Activated CD8-positive, alpha-beta T cell treated with anti-CD3 and anti-CD28 coated beads, Interleukin-2, amount 10 ng/mL, durations not matched to agents 7 days and 5 days (primary cell): ENCODE results near the gene PEX3. TPM values are rescaled to one million over a fixed set of nuclear protein-coding genes. Genes with fewer than 3 reads are reported as not detected.
"Not testable (repeated sequence)": the region's sequence is repeated elsewhere in the genome, so short reads cannot be mapped to it uniquely, and the experiment has no call there.

Experiments used
- ATAC-seq: fragments of 150-1000 bp; cut with Tn5 transposase; one replicate; pipeline ENCODE4 v1.10.0; 2021; ENCODE audit warnings: moderate library complexity
- CTCF ChIA-PET: fragments of 350-600 bp; sonication (Branson Sonifier 250); formaldehyde crosslinking; loops from one replicate; lab custom pipeline; 2021; ENCODE audit warnings: antibody characterized with exemption; lab: Charles Lee
- POLR2A ChIA-PET: fragments of 350-600 bp; sonication (Branson Sonifier 250); formaldehyde crosslinking; loops from one replicate; lab custom pipeline; 2021; ENCODE audit warnings: antibody characterized with exemption; lab: Charles Lee
- DNase-seq: peaks from one replicate; pipeline ENCODE4 v3.0.0-alpha.2; 2020
- H3K27ac Mint-ChIP-seq: one replicate; pipeline ENCODE4 v1.8.0; 2021; ENCODE audit warnings: mild to moderate bottlenecking, mixed read lengths
- H3K27me3 Mint-ChIP-seq: one replicate; pipeline ENCODE4 v1.8.0; 2021; ENCODE audit warnings: low read depth, mixed read lengths
- H3K36me3 Mint-ChIP-seq: one replicate; pipeline ENCODE4 v1.8.0; 2021; ENCODE audit warnings: low read depth, mixed read lengths
- H3K4me1 Mint-ChIP-seq: one replicate; pipeline ENCODE4 v1.8.0; 2021; ENCODE audit warnings: low read depth, mixed read lengths
- H3K4me3 Mint-ChIP-seq: one replicate; pipeline ENCODE4 v1.8.0; 2021; ENCODE audit warnings: mild to moderate bottlenecking, mixed read lengths
- H3K9me3 Mint-ChIP-seq: one replicate; pipeline ENCODE4 v1.8.0; 2022; ENCODE audit warnings: mixed read lengths; ENCODE audit not compliant: insufficient read depth
- total RNA-seq, 2 experiments: library from RNA; stranded (reverse); gene quantifications; one replicate each; pipeline ENCODE4 v1.2.3, GENCODE V29; 2021

Gene PEX3
- total RNA-seq, 2 experiments from 2014 or later, result 14.5 to 15.1 TPM

DNA sequence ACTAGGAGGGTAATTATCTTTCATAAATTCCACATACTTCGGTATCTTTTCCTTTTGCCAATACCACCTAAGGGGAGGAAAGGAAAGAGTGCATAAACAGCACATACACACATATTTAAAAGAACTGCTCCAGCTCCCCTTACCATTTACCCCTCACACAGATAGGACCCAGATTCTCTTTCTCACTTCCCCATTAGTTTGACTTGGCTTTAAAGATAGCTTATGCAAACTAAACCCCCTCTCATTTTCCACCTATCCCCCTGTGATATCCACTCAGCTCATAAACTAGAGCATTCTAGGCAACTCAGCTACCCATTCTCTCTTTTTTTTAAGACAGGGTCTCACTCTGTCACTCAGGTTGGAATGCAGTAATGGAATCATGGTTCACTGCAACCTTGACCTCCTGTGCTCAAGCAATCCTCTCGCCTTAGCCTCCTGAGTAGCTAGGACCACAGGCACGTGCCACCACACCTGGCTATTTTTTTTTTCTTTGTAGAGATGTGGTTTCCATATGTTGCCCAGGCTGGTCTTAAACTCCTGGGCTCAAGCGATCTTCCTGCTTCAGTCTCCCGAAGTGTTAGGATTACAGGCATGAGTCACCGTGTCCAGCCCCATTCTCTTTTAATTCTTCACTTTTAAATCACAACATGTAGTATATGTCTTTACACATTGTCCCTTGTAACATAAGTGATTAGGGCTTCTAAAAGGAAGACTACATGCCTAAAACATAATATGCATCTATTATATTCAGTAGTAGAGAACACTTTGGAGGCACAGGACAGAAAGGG, 56.9 kb downstream of the PEX3 start:
- H3K27me3 Mint-ChIP-seq, result no peaks in the 10 kb centered on the region
- ChIA-PET CTCF (no interaction called here), POLR2A (no interaction called here)
- no peak for DNase-seq
- H3K36me3 Mint-ChIP-seq, result peaks cover 24% of the 10 kb centered on the region
- no peak overlapping the region for H3K4me3 Mint-ChIP-seq
- H3K27ac Mint-ChIP-seq, result no peak overlapping the region
- no peak for ATAC-seq
- peaks cover 15% of the 10 kb centered on the region for H3K4me1 Mint-ChIP-seq
- H3K9me3 Mint-ChIP-seq, result no peaks in the 10 kb centered on the region

GRCh38 chr6:143510326-143510725, 59.7 kb downstream of the PEX3 start:
- H3K27me3 Mint-ChIP-seq, DNase-seq, ATAC-seq, H3K9me3 Mint-ChIP-seq: not testable (repeated sequence)
- peaks cover 25% of the 10 kb centered on the region for H3K36me3 Mint-ChIP-seq
- H3K4me3 Mint-ChIP-seq, result peak overlapping the region; percentile 82
- ChIA-PET CTCF (interaction anchor here (1.0 to 1.1 kb wide), 2 partner anchors 11 to 525 kb away, joined by 3 to 5 read pairs; no protein-coding TSS in a partner anchor), POLR2A (interaction anchor here (1.0 to 2.0 kb wide), 4 partner anchors 26 to 83 kb away, joined by 3 to 9 read pairs (median 4); partner anchors contain the start of genes ADAT2 and PEX3)
- H3K4me1 Mint-ChIP-seq, result peaks cover 20% of the 10 kb centered on the region
- H3K27ac Mint-ChIP-seq, result peak overlapping the region; percentile 94

- ATAC-seq (peak; percentile 85), DNase-seq (peak; percentile 76)
- Mint-ChIP-seq H3K4me1 (peaks cover 20% of the 10 kb centered on the region), H3K36me3 (peaks cover 16% of the 10 kb centered on the region), H3K27me3 (no peaks in the 10 kb centered on the region), H3K27ac (peak within 1 kb of the TSS; percentile 94), H3K4me3 (peak within 1 kb of the TSS; percentile 82), H3K9me3 (no peaks in the 10 kb centered on the region)
- POLR2A ChIA-PET, result interaction anchor here (1.0 to 2.0 kb wide), 4 partner anchors 25 to 83 kb away, joined by 3 to 9 read pairs (median 4); partner anchors contain the start of genes ADAT2 and PEX3
- CTCF ChIA-PET, result interaction anchor here (0.8 to 3.2 kb wide), 11 partner anchors 10 to 1036 kb away, joined by 3 to 15 read pairs (median 4); no protein-coding TSS in a partner anchor
These were observed 60.6 kb downstream of the PEX3 start, which contains the start of gene FUCA2 for GRCh38 chr6:143510991-143511891. Gene FUCA2 (minus strand): TSS chr6:143511720. CDS start chr6:143511634, 86 bp downstream.

- H3K27me3 Mint-ChIP-seq, result no peaks in the 10 kb centered on the region
- peaks cover 26% of the 10 kb centered on the region for H3K4me1 Mint-ChIP-seq
- ChIA-PET CTCF (interaction anchor here (0.7 to 3.2 kb wide), 29 partner anchors 9 to 542 kb away, joined by 3 to 15 read pairs (median 5); partner anchors contain the start of gene LTV1), POLR2A (interaction anchor here (1.5 kb wide), 1 partner anchor 23 kb away, joined by 3 read pairs; no protein-coding TSS in a partner anchor)
- no peaks in the 10 kb centered on the region for H3K9me3 Mint-ChIP-seq
- peaks cover 10% of the 10 kb centered on the region for H3K36me3 Mint-ChIP-seq
- no peak for ATAC-seq
- DNase-seq, result peak; percentile 62
- peak overlapping the region; percentile 33 for H3K4me3 Mint-ChIP-seq
- peak overlapping the region; percentile 30 for H3K27ac Mint-ChIP-seq
These were observed 62.8 kb downstream of the PEX3 start for GRCh38 chr6:143513410-143513809.

- no peak overlapping the region for H3K27ac Mint-ChIP-seq
- no peak for ATAC-seq
- POLR2A ChIA-PET, result no interaction called here
- H3K9me3 Mint-ChIP-seq, result no peaks in the 10 kb centered on the region
- H3K36me3 Mint-ChIP-seq, result peaks cover 10% of the 10 kb centered on the region
- no peak for DNase-seq
- H3K4me1 Mint-ChIP-seq, result peaks cover 26% of the 10 kb centered on the region
- no peak overlapping the region for H3K4me3 Mint-ChIP-seq
- peaks cover 2% of the 10 kb centered on the region for H3K27me3 Mint-ChIP-seq
- CTCF ChIA-PET, result no interaction called here
These were observed 64.6 kb downstream of the PEX3 start for GRCh38 chr6:143515061-143515760.

DNA sequence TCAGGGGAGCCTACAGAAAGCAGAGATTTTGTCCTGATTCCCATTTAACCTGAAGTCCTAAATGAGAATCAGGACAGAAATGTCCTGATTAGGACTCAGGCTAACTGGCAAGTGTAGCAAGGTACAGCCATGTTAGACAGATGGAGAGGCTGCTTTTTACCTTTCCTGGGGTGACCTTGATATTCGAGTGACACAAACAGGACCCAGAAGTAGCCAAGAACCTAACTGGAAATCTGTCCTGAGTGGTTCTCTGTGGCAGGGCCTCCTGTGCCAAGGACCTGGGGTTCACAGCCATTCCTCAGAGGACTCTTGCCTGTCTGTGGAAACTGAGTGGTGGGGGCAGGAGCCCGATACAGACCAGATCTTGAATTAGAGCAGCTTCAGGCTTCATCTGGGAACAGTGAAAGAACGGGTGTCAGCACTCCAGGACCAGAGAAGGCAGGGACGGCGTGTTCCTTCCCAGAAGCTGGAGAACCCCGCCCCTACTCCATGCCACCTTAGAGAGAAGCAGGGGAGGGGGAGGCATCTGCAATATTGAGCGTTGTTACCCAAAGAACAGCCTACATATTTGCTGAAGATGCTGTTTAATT, 65.3 kb downstream of the PEX3 start:
- Mint-ChIP-seq H3K36me3 (peaks cover 7% of the 10 kb centered on the region), H3K9me3 (no peaks in the 10 kb centered on the region), H3K4me1 (peaks cover 23% of the 10 kb centered on the region), H3K27ac (no peak overlapping the region), H3K27me3 (peaks cover 2% of the 10 kb centered on the region), H3K4me3 (no peak overlapping the region)
- POLR2A ChIA-PET, result no interaction called here
- ATAC-seq (no peak), DNase-seq (no peak)
- CTCF ChIA-PET, result no interaction called here

DNA sequence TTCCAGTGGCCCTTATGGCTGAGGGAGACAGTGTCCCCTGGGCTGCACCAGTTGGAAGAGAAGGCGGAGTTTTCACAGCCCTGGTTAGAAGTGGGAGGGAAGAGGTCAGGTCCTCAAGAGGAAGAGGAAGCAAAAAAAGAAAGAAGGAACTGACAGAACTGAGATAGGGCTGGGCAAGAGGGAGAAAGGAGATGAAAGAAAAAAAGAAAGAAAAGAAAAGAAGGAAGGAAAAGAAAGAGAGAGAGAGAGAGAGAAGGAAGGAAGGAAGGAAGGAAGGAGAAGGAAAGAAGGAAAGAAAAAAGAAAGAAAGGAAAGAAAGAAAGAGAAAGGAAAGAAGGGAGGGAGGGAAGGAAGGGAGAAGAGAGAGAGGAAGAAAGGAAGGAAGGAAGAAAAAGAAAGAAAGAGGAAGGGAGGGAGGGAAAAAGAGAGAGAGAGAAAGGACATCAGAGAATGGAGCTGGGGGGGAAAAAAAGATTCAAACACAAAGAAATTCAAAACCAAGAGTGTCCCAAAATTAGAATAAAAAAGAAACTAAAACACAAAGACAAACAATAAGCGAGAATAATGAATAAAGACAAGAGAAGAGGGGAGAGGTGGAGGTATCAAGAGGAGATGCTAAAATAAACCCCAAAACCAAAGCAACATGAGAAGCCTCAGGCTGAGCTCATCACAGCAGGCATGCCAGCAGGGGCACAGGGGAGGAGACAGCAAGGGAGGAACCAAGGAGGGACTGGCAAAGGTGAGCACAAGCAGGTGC, 66.3 kb downstream of the PEX3 start:
- H3K4me1 Mint-ChIP-seq, result peaks cover 14% of the 10 kb centered on the region
- ChIA-PET POLR2A (no interaction called here), CTCF (no interaction called here)
- peaks cover 2% of the 10 kb centered on the region for H3K27me3 Mint-ChIP-seq
- peaks cover 4% of the 10 kb centered on the region for H3K36me3 Mint-ChIP-seq
- no peak overlapping the region for H3K4me3 Mint-ChIP-seq
- H3K27ac Mint-ChIP-seq, result no peak overlapping the region
- H3K9me3 Mint-ChIP-seq, result no peaks in the 10 kb centered on the region
- DNase-seq (no peak), ATAC-seq (no peak)

- H3K4me1 Mint-ChIP-seq, result peaks cover 11% of the 10 kb centered on the region
- POLR2A ChIA-PET, result no interaction called here
- H3K4me3 Mint-ChIP-seq, result no peak overlapping the region
- H3K27ac Mint-ChIP-seq, result no peak overlapping the region
- H3K36me3 Mint-ChIP-seq, result peaks cover 4% of the 10 kb centered on the region
- no peak for DNase-seq
- H3K9me3 Mint-ChIP-seq, result no peaks in the 10 kb centered on the region
- peaks cover 2% of the 10 kb centered on the region for H3K27me3 Mint-ChIP-seq
- CTCF ChIA-PET, result no interaction called here
- ATAC-seq, result no peak
These were observed 66.8 kb downstream of the PEX3 start for GRCh38 chr6:143517447-143517773.

DNA sequence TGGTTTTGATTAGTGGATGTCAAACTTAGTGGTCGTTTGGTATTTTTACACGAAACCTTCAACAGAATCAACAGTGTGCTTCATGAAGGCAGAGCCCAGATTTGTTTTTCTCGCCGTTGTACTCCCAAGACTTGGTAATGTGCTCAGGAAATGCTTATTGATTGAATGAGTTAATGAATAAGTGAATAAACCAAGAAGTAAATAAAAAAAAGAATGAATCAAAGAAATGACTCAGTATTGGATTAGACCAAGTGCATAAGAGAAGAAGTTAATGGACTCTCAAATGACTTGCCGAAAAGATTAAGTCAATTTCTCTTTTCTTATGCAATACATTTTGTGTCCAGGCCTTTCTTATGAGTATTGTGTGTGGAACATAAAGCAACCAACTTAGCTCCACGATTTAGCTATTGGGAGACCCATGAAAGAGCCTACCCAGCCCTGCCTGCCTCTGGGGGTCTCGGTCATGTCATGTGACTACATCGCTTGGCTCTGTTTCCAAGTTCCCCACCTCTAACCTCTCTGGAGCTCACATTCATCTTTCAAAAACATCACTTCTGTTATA, 71.5 kb downstream of the PEX3 start:
- no peaks in the 10 kb centered on the region for H3K4me1 Mint-ChIP-seq
- H3K27me3 Mint-ChIP-seq, result peaks cover 4% of the 10 kb centered on the region
- no peak for ATAC-seq
- CTCF ChIA-PET, result interaction anchor here (1.9 kb wide), 1 partner anchor 9 kb away, joined by 11 read pairs; no protein-coding TSS in a partner anchor
- H3K9me3 Mint-ChIP-seq, result no peaks in the 10 kb centered on the region
- H3K36me3 Mint-ChIP-seq, result no peaks in the 10 kb centered on the region
- POLR2A ChIA-PET, result no interaction called here
- no peak overlapping the region for H3K4me3 Mint-ChIP-seq
- H3K27ac Mint-ChIP-seq, result no peak overlapping the region
- DNase-seq, result no peak

DNA sequence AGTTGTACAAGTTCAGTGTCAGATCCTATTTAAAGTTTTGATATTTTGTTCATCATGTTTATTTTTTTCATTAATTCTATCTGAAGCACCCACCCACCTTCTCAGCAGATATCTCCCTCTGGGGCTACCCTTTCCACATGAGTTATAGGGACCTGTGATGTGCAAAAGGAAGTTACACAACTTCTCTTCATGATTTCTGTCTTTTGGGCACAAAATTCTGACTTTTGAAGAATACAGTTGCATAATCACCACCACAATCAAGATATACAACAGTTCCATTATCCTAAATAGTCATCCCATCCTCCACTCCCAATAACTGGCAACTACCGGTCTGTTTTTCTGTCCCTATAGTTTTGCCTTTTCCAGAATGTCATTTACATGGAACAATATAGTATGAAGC, 74.8 kb downstream of the PEX3 start:
- ATAC-seq, result no peak

More for the DNA sequence above, 74.8 kb downstream of the PEX3 start:
- POLR2A ChIA-PET, result no interaction called here
- Mint-ChIP-seq H3K36me3 (peaks cover 2% of the 10 kb centered on the region), H3K4me3 (no peak overlapping the region), H3K9me3 (no peaks in the 10 kb centered on the region), H3K4me1 (peaks cover 13% of the 10 kb centered on the region), H3K27me3 (peaks cover 2% of the 10 kb centered on the region), H3K27ac (no peak overlapping the region)
- DNase-seq, result no peak
- CTCF ChIA-PET, result no interaction called here
